Adipocyte (in vitro differentiated cells): Measurements from ENCODE around the gene TSPAN18.
A peak's percentile ranks its signal among the peaks of the same experiment; 100 is the strongest.

Experiments
- DNase-seq: peaks from one replicate; pipeline ENCODE4 v3.0.0-alpha.2; 2015; ENCODE audit warnings: low read depth
- H3K27me3 ChIP-seq: replicated peaks from 2 replicates; pipeline ENCODE4 v1.7.0; 2013; ENCODE audit warnings: mild to moderate bottlenecking, low read length, moderate library complexity; ENCODE audit not compliant: control insufficient read depth, insufficient read depth
- H3K36me3 ChIP-seq: 2 replicates; pipeline ENCODE4 v1.7.0; 2013; ENCODE audit warnings: low read length, mild to moderate bottlenecking, moderate library complexity; ENCODE audit not compliant: control insufficient read depth, insufficient read depth, severe bottlenecking
- H3K4me1 ChIP-seq: 2 replicates; pipeline ENCODE4 v1.7.0; 2013; ENCODE audit warnings: mild to moderate bottlenecking, low read length, moderate library complexity; ENCODE audit not compliant: control insufficient read depth, insufficient read depth
- H3K4me3 ChIP-seq: 2 replicates; pipeline ENCODE4 v1.7.0; 2013; ENCODE audit warnings: mild to moderate bottlenecking, low read length, moderate library complexity
- H3K9ac ChIP-seq: 2 replicates; pipeline ENCODE4 v1.7.0; 2013; ENCODE audit warnings: mild to moderate bottlenecking, low read length, moderate library complexity
- H3K9me3 ChIP-seq: 2 replicates; pipeline ENCODE4 v1.7.0; 2013; ENCODE audit warnings: mild to moderate bottlenecking, low read length, moderate library complexity; ENCODE audit not compliant: control insufficient read depth

Gene TSPAN18

DNA sequence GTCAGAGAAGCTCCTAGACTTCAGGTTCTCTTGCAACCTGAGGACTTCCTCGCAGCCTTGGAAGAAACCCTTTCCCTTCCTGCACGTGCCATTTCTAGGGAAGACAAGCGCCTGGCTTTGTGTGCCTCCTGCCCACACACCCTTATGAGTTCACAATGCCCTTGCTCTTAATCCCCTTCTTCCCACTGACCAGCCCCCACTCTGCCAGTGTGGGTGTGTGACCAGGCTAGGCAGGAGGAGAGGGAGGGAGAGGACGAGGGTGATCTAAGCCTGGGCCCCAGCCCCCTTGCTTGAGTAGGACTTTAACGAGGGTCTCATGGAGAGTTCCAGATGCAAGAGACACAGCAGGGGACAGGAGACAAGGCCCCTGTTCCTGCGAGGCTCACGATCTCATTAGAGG is 193.7 kb downstream of the TSPAN18 start:
- Histone ChIP-seq H3K9me3 (no peaks in the 10 kb centered on the region), H3K4me3 (no peak overlapping the region), H3K9ac (no peak overlapping the region), H3K27me3 (peaks cover 74% of the 10 kb centered on the region), H3K4me1 (no peaks in the 10 kb centered on the region), H3K36me3 (no peaks in the 10 kb centered on the region)
- no peak for DNase-seq

DNA sequence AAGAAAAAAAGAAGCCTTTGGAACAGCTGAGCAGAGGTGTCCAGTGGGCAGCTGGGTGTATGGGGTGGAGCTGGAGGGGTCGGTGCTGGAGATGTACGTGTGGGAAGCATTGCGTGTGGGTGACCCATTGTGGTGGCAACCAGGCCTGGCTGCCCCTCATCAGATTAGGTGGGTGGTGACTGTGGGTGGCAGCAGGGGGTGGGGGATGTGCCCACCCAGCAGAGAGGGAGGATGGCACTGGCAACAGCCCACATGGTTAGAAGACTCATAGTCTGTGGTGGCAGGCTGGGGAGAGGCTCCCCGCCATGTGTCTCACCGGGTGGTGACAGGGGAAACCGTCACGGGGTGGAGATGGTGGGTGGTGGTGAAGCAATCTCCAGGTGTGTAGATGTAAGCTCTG is 196.4 kb downstream of the TSPAN18 start:
- H3K27me3 ChIP-seq = peaks cover 55% of the 10 kb centered on the region
- H3K9ac ChIP-seq = no peak overlapping the region
- no peaks in the 10 kb centered on the region for H3K9me3 ChIP-seq
- H3K4me3 ChIP-seq = no peak overlapping the region
- DNase-seq = no peak
- H3K4me1 ChIP-seq = peaks cover 9% of the 10 kb centered on the region
- H3K36me3 ChIP-seq = no peaks in the 10 kb centered on the region

DNA sequence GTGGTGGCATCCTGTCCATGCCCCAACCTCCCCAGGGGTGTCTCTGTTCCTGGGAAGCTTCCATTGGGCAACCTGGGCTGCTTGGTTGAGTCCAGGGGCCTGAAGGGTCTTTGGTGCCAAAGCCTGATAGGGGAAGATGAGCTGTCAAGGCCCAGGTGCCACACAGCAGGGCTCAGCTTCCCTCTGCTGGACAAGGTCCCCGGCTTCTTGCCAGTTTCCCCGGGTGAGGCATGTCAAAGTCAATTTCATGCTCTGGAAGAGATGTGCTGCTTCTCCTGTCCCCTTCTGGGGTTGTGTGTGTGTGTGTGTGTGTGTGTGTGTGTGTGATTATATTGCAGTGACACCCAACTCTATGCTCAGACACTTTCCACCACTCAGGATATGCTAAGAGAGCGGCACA is 197.0 kb downstream of the TSPAN18 start:
- no peaks in the 10 kb centered on the region for H3K36me3 ChIP-seq
- peaks cover 9% of the 10 kb centered on the region for H3K4me1 ChIP-seq
- no peaks in the 10 kb centered on the region for H3K9me3 ChIP-seq
- DNase-seq = no peak
- H3K27me3 ChIP-seq = peaks cover 53% of the 10 kb centered on the region
- no peak overlapping the region for H3K9ac ChIP-seq
- H3K4me3 ChIP-seq = no peak overlapping the region

GRCh38 chr11:44926036-44926435 is 199.3 kb downstream of the TSPAN18 start:
- Histone ChIP-seq H3K9ac (no peak overlapping the region), H3K4me1 (peaks cover 9% of the 10 kb centered on the region), H3K9me3 (no peaks in the 10 kb centered on the region), H3K27me3 (peaks cover 30% of the 10 kb centered on the region), H3K36me3 (no peaks in the 10 kb centered on the region), H3K4me3 (no peak overlapping the region)
- no peak for DNase-seq

DNA sequence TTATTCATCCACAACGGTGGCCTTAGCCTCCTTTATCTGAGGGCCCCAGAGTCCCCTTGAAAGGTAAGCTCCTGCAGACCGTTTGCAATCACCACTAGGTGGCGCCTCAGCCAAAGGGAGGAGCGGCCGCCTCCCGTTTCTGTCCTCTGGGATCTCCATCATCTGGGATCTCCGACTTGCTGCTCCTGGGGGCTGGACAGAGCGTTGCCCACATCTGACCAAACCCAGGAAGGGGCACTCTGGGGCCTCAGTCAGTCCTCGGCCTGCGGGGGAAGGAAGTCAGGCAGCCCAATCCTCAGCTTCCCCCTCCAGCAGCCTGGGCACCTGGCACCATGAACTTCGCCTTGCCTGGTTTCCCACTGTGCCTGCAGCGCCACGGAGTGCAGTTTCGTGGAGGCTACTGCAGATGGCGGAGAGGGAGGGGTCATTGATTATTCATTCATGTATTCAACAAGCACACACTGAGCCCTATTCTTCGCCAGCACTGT is 200.5 kb downstream of the TSPAN18 start:
- no peak overlapping the region for H3K4me3 ChIP-seq
- no peaks in the 10 kb centered on the region for H3K9me3 ChIP-seq
- peaks cover 9% of the 10 kb centered on the region for H3K4me1 ChIP-seq
- no peak overlapping the region for H3K9ac ChIP-seq
- peak; percentile 93 for DNase-seq
- no peaks in the 10 kb centered on the region for H3K36me3 ChIP-seq
- peaks cover 18% of the 10 kb centered on the region for H3K27me3 ChIP-seq

GRCh38 chr11:44928144-44928543 is 201.4 kb downstream of the TSPAN18 start:
- no peak for DNase-seq
- peaks cover 9% of the 10 kb centered on the region for H3K4me1 ChIP-seq
- no peak overlapping the region for H3K4me3 ChIP-seq
- H3K9me3 ChIP-seq = no peaks in the 10 kb centered on the region
- peaks cover under 1% of the 10 kb centered on the region for H3K36me3 ChIP-seq
- no peak overlapping the region for H3K9ac ChIP-seq
- peaks cover 12% of the 10 kb centered on the region for H3K27me3 ChIP-seq

GRCh38 chr11:44928816-44929215 is 202.1 kb downstream of the TSPAN18 start:
- no peak overlapping the region for H3K4me3 ChIP-seq
- no peak for DNase-seq

DNA sequence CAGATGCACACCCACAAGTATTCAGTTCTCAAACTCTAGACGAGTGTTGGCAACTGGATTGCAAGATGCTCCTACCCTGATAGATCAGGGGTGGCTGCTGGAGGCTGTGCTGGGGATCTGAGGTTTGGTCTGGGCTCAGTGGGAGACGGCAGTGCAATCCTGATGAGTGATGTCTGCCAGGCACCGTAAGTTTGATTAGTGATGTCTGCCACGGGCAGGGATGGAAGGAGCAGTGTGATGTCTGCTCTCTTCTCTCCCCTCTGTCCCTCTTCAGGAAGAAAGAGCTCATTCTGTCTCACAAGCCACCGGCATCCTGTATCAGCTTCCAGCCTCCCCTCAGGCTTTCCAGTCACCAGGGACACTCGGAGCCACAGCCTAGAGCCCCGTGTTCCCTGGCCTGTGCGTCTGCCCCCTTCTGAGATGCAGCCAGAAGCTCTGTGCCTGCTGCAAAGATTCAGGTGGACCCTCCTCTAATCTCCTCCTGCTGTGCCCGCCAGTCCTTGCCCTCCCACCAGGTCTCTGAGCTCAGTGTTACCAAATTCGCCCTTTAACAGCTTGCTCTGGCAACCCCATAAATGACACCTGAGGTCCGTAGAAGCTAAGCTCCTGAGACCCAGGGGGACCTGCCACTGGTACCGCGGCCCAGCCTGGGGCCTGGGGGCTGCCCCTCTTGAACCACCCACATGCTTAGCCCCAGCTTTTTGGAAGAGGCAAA is 204.0 kb downstream of the TSPAN18 start:
- Histone ChIP-seq H3K9me3 (no peaks in the 10 kb centered on the region), H3K4me1 (peaks cover 8% of the 10 kb centered on the region)

More at GRCh38 chr11:44928816-44929215, 202.1 kb downstream of the TSPAN18 start:
- peaks cover 6% of the 10 kb centered on the region for H3K36me3 ChIP-seq
- H3K27me3 ChIP-seq = peaks cover 5% of the 10 kb centered on the region
- H3K9me3 ChIP-seq = no peaks in the 10 kb centered on the region
- H3K9ac ChIP-seq = no peak overlapping the region
- peaks cover 9% of the 10 kb centered on the region for H3K4me1 ChIP-seq

DNA sequence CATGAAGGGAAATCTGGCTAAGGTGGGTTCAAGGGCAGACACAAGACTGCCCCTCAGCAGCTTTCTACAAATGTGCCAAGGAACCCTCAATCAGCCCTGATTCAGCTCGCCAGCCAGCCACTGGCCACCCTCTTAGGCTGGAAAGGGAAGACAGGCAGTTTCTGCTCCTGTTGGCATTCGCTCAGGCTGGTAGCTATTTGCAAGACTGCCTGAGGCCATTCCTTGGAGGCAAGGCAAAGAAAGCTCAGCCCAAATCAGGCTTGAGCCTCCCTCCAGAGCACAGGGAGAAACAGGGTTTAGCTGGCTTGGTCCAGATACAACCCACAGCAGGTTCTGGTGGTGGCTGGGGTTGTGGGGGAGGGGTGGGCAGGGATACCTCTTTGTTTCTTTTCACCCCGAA is 204.7 kb downstream of the TSPAN18 start:
- Histone ChIP-seq H3K4me1 (peaks cover under 1% of the 10 kb centered on the region), H3K9me3 (no peaks in the 10 kb centered on the region), H3K9ac (no peak overlapping the region), H3K4me3 (no peak overlapping the region), H3K36me3 (peaks cover 29% of the 10 kb centered on the region), H3K27me3 (no peaks in the 10 kb centered on the region)
- DNase-seq = peak; percentile 57

More for the DNA sequence above, 204.0 kb downstream of the TSPAN18 start:
- no peak for DNase-seq
- no peaks in the 10 kb centered on the region for H3K27me3 ChIP-seq
- peaks cover 23% of the 10 kb centered on the region for H3K36me3 ChIP-seq
- no peak overlapping the region for H3K4me3 ChIP-seq
- no peak overlapping the region for H3K9ac ChIP-seq

- no peaks in the 10 kb centered on the region for H3K27me3 ChIP-seq
- H3K9me3 ChIP-seq = no peaks in the 10 kb centered on the region
- H3K9ac ChIP-seq = no peak overlapping the region
- H3K4me1 ChIP-seq = no peaks in the 10 kb centered on the region
- no peak for DNase-seq
- peaks cover 35% of the 10 kb centered on the region for H3K36me3 ChIP-seq
- no peak overlapping the region for H3K4me3 ChIP-seq
Measured at GRCh38 chr11:44934110-44934509, 207.3 kb downstream of the TSPAN18 start.

DNA sequence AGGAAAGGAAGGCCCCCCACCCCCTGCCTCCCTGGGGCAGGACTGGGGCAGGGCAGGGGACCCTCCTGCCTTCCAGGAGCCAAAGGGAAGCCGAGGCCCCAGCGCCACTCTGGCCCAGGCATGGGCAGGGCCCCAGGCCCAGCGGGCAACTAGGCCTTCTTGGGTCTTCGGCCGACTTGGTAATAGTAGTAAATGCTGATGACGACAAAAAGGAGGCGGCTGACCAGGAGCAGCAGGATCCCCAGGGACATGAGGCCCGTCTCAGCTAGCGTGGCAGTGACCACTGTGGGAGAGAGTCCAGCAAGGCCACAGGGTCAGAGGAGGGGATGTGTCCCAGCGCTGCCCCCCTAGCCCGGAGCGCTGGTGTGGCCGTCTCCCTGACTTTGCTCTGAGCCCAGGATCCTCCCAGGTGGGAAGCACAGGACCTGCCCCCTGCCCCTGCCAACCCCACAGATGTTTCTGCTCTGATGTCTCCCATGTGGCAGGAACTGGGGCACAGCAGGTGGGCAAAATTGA is 208.0 kb downstream of the TSPAN18 start:
- Histone ChIP-seq H3K9me3 (no peaks in the 10 kb centered on the region), H3K9ac (no peak overlapping the region), H3K4me1 (peaks cover 4% of the 10 kb centered on the region), H3K27me3 (no peaks in the 10 kb centered on the region), H3K36me3 (peaks cover 35% of the 10 kb centered on the region), H3K4me3 (no peak overlapping the region)
- no peak for DNase-seq
